C4-2B (cell line): ENCODE data around the gene GPSM3.

Experiments used
- H3K27ac ChIP-seq: fragments of 450-650 bp; 2 replicates; pipeline ENCODE4 v1.5.1; 2017
- ZFX ChIP-seq: fragments of 450-650 bp; IDR thresholded peaks from 2 replicates; pipeline ENCODE4 v1.6.1; 2017
- TF ChIP-seq, protein P1 (sequence below): fragments of 450-650 bp; conservative IDR thresholded peaks from 2 replicates; pipeline ENCODE4 v1.5.1; 2017; ENCODE audit warnings: mild to moderate bottlenecking

The GPSM3 gene

DNA sequence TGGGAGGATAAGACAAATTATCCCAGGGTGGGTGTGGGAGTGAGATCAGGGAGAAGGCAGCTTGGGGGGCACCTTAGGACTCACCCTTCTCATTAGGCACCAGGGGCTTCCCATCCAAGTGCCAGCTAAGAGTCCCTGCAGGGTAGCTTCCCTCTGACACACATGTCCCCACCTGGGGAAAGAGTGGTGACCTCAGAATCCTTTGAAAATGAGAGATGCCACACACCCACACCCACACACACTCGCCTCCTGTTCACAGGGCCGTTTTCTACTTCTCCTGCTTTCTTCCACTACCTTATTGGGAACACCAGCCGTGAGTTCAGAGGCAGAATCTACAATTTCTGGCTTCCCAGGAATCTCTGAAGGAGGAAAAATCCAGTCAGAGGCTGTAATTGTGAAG lies 9.4 kb downstream of the GPSM3 start:
- TF ChIP-seq, protein P1, sequence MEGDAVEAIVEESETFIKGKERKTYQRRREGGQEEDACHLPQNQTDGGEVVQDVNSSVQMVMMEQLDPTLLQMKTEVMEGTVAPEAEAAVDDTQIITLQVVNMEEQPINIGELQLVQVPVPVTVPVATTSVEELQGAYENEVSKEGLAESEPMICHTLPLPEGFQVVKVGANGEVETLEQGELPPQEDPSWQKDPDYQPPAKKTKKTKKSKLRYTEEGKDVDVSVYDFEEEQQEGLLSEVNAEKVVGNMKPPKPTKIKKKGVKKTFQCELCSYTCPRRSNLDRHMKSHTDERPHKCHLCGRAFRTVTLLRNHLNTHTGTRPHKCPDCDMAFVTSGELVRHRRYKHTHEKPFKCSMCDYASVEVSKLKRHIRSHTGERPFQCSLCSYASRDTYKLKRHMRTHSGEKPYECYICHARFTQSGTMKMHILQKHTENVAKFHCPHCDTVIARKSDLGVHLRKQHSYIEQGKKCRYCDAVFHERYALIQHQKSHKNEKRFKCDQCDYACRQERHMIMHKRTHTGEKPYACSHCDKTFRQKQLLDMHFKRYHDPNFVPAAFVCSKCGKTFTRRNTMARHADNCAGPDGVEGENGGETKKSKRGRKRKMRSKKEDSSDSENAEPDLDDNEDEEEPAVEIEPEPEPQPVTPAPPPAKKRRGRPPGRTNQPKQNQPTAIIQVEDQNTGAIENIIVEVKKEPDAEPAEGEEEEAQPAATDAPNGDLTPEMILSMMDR: no peak
- no peak for TF ChIP-seq ZFX
- no peak overlapping the region for H3K27ac ChIP-seq

DNA sequence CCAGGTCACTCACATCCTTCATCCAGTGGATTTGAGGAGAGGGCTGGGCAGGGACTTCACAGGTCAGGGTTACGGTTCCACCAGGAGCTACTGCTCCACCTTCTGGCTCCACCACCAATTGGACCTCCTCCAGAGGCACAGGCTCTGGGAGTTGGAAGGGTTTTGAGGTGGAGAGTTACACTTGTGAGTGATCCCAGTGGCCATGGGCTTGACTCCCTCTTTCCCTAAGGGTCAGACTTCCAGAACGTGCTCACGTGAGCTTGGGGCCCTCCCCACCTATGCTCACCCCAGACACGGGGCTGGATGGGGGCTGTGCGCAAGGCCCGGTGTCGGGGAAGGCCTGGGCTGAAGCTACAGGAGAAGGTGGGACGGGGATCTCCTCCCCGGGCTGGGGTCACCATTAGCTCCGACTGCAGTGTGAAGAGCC lies 9.9 kb downstream of the GPSM3 start:
- H3K27ac ChIP-seq: no peak overlapping the region
- TF ChIP-seq, protein P1: no peak
- TF ChIP-seq ZFX: no peak

DNA sequence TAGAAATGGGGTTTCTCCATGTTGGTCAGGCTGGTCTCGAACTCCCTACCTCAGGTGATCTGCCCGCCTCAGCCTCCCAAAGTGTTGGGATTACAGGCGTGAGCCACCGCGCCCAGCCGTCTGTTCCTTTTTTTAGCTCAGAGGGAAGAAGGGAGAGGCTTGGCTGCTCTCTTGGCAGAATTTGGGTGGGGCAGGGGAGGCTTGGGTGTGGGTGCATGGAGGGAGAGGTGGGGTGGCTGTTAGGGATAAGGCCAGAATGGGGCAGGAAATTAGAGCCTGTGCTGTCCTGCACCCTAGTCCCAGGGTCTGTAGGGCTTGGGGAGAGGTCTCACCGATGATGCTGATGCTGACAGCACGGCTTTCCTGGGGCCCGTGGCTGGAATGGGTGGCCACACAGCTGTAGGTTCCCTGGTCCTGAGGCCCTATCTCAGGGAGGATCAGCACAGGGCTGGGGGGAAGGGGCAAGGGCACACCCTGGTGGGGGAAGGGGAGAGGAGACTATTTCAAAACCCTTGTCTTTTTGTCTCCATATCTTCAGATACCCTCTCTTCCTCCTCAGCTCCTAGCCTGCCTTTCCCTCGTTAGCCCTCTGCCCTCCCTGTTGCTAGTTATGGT lies 10.4 kb downstream of the GPSM3 start:
- H3K27ac ChIP-seq: no peak overlapping the region
- TF ChIP-seq, protein P1: no peak
- no peak for TF ChIP-seq ZFX

DNA sequence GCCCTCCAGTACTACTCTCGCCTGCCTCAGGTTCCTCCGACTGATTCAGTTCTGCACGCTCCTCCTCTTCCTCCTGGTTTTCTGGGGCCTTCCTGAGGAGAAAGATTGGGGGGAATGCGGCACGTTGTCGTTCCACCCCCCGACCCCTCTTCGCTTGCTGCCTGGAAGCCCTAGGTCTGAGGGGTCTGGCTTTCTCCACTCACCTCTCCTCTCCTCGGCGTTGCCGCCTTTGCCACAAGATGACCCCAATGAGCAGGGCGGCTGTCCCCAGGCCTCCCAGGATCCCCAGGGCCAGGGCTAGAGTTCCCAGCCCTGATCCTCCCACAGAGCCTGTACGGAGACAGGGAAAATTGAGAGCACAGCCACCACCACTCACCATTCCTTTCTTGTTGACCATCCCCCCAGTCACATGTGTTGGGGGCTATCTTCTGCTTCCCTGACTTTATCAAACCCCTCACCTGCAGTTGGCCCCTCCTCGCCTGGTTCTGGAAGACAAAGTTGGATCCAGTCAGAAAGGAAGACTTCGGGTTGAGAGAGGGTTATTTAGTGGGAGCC lies 11.2 kb downstream of the GPSM3 start:
- TF ChIP-seq ZFX: no peak
- TF ChIP-seq, protein P1: no peak
- H3K27ac ChIP-seq: no peak overlapping the region

DNA sequence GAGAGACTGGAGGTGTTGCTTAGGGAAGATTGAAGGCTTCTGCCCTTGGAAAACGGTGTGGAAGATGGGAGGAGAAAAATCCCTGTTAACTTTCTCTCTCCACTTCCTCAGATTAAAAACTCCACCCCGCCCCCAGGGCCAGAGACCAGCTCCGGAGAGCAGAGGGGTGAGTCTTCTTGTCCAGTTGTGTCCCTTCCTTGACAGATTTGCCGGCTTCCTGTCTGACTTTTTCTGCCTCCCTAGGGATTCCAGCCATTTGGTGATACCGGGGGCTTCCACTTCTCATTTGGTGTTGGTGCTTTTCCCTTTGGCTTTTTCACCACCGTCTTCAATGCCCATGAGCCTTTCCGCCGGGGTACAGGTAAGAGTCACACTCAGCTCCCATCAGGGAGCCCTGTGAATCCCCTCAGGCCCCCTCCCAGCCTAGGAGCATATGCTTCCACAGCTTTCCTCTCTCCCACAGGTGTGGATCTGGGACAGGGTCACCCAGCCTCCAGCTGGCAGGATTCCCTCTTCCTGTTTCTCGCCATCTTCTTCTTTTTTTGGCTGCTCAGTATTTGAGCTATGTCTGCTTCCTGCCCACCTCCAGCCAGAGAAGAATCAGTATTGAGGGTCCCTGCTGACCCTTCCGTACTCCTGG lies 12.6 kb downstream of the GPSM3 start:
- TF ChIP-seq ZFX: no peak
- TF ChIP-seq, protein P1: no peak
- H3K27ac ChIP-seq: no peak overlapping the region

DNA sequence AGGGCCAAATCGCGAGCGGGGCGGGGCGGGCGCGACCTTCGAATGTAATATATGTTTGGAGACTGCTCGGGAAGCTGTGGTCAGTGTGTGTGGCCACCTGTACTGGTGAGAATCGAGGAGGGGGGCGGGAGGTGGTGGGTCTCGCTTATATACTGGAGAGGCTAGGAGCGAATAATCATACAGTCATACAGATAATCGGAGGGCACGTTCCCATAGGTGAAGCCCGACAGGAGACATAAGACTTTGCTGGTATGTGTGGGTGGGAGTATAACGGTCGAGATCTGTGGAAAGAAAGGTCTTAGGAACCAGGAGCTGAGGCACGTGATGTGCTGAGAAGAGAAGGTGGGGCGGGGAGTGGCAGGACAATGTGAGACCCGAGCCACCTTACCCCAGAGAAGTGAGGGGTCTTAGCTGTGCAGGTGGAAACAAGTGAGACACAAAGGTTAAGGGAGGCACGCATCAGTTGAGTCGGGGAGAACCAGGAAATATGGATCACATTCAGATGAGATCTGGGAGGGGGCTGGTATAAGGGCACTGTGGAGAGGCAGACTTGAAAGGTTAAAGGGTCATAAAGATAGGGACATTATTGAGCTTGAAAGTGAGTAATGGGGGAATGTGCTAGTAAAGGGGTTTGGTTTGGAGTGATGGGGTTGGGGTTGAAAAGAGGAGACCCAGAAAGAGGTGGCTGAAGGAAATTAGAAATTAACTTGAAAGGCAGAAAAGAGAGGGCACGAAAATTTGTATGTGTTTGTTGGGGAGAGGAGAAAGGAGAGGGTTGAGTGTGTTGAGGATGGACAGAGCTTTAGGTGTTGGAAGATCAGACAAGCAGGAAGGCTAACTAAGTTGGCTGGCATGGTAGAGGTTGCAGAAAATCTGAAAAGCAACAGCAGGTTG lies 13.6 kb downstream of the GPSM3 start:
- TF ChIP-seq ZFX: no peak
- TF ChIP-seq, protein P1: no peak
- H3K27ac ChIP-seq: peak overlapping the region; percentile 81
